GM23248 (cell line): ENCODE results near the gene APP.

Source experiments
- EZH2 ChIP-seq: fragments of 200-600 bp; sonication (generic); IDR thresholded peaks from 2 replicates; pipeline ENCODE4 v1.6.1; 2018; ENCODE audit warnings: antibody characterized with exemption, mild to moderate bottlenecking; ENCODE audit not compliant: insufficient read depth, poor library complexity, severe bottlenecking
- EZH2phosphoT487 ChIP-seq: fragments of 200-600 bp; sonication (generic); IDR thresholded peaks from 2 replicates; pipeline ENCODE4 v1.6.1; 2018; ENCODE audit warnings: antibody characterized with exemption, moderate library complexity, mild to moderate bottlenecking, low read depth; ENCODE audit not compliant: insufficient read depth

DNA sequence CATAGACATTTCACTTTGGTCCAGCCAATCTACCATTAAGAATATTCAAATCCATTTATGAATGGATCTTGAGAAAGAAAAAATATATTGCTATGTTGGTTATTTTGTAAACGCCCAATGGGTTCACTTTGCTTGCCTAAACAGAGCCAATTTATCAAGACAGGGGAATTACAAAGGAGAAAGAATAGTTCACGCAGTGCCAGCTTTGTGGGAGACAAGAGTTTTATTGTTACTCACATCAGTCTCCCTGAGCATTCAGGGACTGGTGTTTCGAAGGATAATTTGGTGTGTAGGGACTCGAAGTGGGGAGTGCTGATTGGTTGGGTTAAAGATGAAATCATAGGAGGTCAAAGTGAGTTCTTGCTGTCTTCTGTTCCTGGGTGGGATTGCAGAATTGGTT lies 300.5 kb downstream of the APP start:
- TF ChIP-seq EZH2 (no peak), EZH2phosphoT487 (no peak)
